ENCODE measurements around the gene TUNAR. TPM values are rescaled to one million over a fixed set of nuclear protein-coding genes. Genes with fewer than 3 reads are reported as not detected.

The TUNAR gene
- total RNA-seq, 4 donors from 2014 or later: not detected

DNA sequence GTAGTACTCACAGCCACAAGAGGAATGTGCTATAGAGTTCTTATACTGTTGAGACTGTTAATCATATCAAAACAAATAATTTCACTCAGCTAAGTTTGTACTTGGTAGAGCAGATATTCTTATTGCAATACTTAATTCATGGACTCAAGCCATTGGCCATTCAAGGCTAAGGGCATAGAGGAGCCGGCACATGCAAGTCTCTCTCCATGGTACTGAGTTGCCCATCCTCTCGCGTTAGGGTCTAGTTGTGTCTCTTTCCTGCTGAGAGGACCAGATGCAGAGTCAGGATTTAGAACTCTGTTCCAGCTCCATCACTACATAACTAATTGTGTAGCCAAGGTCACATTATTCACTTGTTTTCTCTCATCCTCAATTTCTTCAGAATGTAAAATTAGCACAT lies 14.4 kb upstream of the TUNAR start:
- ATAC-seq (no peak), DNase-seq (no peak)
- intact Hi-C loops (cut with DNase I; ENCODE audit: low total_unique reads) (no loop called here), in situ Hi-C loops (cut with MboI; ENCODE audit: low sequenced_read_pairs in 4 of 4) (no loop called here)
- no peaks in the 10 kb centered on the region for H3K36me3 ChIP-seq
- H3K4me1 ChIP-seq: no peaks in the 10 kb centered on the region
- H3K27ac ChIP-seq: no peak overlapping the region
- H3K4me3 ChIP-seq: no peak overlapping the region
- H3K9me3 ChIP-seq: no peaks in the 10 kb centered on the region
- no peaks in the 10 kb centered on the region for H3K27me3 ChIP-seq
- TF ChIP-seq CTCF (IDR thresholded peaks at IDR 0.05 in 4 of 5, conservative IDR thresholded peaks at IDR 0.05 in 1 of 5): no peak
- TF ChIP-seq POLR2A (IDR thresholded peaks at IDR 0.05): no peak

- in situ Hi-C loops (cut with MboI; ENCODE audit: low sequenced_read_pairs in 4 of 4) (no loop called here), intact Hi-C loops (cut with DNase I; ENCODE audit: low total_unique reads) (no loop called here)
- no peak overlapping the region for H3K4me3 ChIP-seq
- H3K27ac ChIP-seq: no peak overlapping the region
- no peaks in the 10 kb centered on the region for H3K27me3 ChIP-seq
- H3K4me1 ChIP-seq: no peaks in the 10 kb centered on the region
- DNase-seq (no peak), ATAC-seq (no peak)
- no peaks in the 10 kb centered on the region for H3K36me3 ChIP-seq
- H3K9me3 ChIP-seq: no peaks in the 10 kb centered on the region
- TF ChIP-seq CTCF (IDR thresholded peaks at IDR 0.05 in 4 of 5, conservative IDR thresholded peaks at IDR 0.05 in 1 of 5): no peak
- TF ChIP-seq POLR2A (IDR thresholded peaks at IDR 0.05): no peak
These were observed 13.3 kb upstream of the TUNAR start for GRCh38 chr14:95863295-95863694.

- in situ Hi-C loops (cut with MboI; ENCODE audit: low sequenced_read_pairs in 4 of 4) (no loop called here), intact Hi-C loops (cut with DNase I; ENCODE audit: low total_unique reads) (no loop called here)
- Histone ChIP-seq H3K4me1 (no peaks in the 10 kb centered on the region), H3K9me3 (no peaks in the 10 kb centered on the region), H3K27ac (no peak overlapping the region), H3K36me3 (no peaks in the 10 kb centered on the region), H3K27me3 (peaks cover 1 to 5% (median 4%) of the 10 kb centered on the region in 3 donors), H3K4me3 (no peak overlapping the region)
- DNase-seq: no peak
- TF ChIP-seq CTCF (IDR thresholded peaks at IDR 0.05 in 4 of 5, conservative IDR thresholded peaks at IDR 0.05 in 1 of 5) (no peak), POLR2A (IDR thresholded peaks at IDR 0.05) (no peak)
- no peak for ATAC-seq
These were observed 6.9 kb upstream of the TUNAR start for GRCh38 chr14:95869776-95870175.

GRCh38 chr14:95870772-95871171 lies 5.9 kb upstream of the TUNAR start:
- H3K27me3 ChIP-seq: peaks cover 4 to 14% (median 9%) of the 10 kb centered on the region in 3 donors
- no peak overlapping the region for H3K4me3 ChIP-seq
- intact Hi-C loops (cut with DNase I; ENCODE audit: low total_unique reads): no loop called here
- no peak for TF ChIP-seq CTCF (IDR thresholded peaks at IDR 0.05 in 4 of 5, conservative IDR thresholded peaks at IDR 0.05 in 1 of 5)
- TF ChIP-seq POLR2A (IDR thresholded peaks at IDR 0.05): no peak
- H3K36me3 ChIP-seq: no peaks in the 10 kb centered on the region
- no peaks in the 10 kb centered on the region for H3K9me3 ChIP-seq
- no peak overlapping the region for H3K27ac ChIP-seq
- in situ Hi-C loops (cut with MboI; ENCODE audit: low sequenced_read_pairs in 4 of 4): no loop called here
- ATAC-seq (no peak), DNase-seq (no peak)
- H3K4me1 ChIP-seq: no peaks in the 10 kb centered on the region

GRCh38 chr14:95871531-95871930 lies 5.1 kb upstream of the TUNAR start:
- intact Hi-C loops (cut with DNase I; ENCODE audit: low total_unique reads): no loop called here
- in situ Hi-C loops (cut with MboI; ENCODE audit: low sequenced_read_pairs in 4 of 4): no loop called here
- TF ChIP-seq POLR2A (IDR thresholded peaks at IDR 0.05) (no peak), CTCF (IDR thresholded peaks at IDR 0.05 in 4 of 5, conservative IDR thresholded peaks at IDR 0.05 in 1 of 5) (no peak)
- no peak for ATAC-seq
- H3K9me3 ChIP-seq: no peaks in the 10 kb centered on the region
- H3K27me3 ChIP-seq: peaks cover 4 to 19% (median 16%) of the 10 kb centered on the region in 3 donors
- no peaks in the 10 kb centered on the region for H3K36me3 ChIP-seq
- no peak for DNase-seq
- H3K4me1 ChIP-seq: no peaks in the 10 kb centered on the region
- H3K27ac ChIP-seq: no peak overlapping the region
- no peak overlapping the region for H3K4me3 ChIP-seq

Measured in gastrocnemius medialis (tissue), 4 donors.